H1 (cell line): Measurements from ENCODE around the gene MRGPRX4. TPM values are rescaled to one million over a fixed set of nuclear protein-coding genes. Genes with fewer than 3 reads are reported as not detected.
"Not testable (repeated sequence)": the region's sequence is repeated elsewhere in the genome, so short reads cannot be mapped to it uniquely, and the experiment has no call there.

Experiments
- CTCF ChIA-PET: fragments of 300-600 bp; sonication (Branson Sonifier 250); formaldehyde crosslinking; loops from one replicate; lab custom pipeline; 2021; ENCODE audit not compliant: partially characterized antibody; lab: Charles Lee
- POLR2A ChIA-PET: fragments of 300-600 bp; sonication (Branson Sonifier 250); formaldehyde crosslinking; loops from one replicate; lab custom pipeline; 2021; ENCODE audit warnings: inconsistent platforms; ENCODE audit not compliant: partially characterized antibody; lab: Charles Lee
- DNase-seq, 2 experiments: peaks; one replicate each; pipeline versions ENCODE4 v3.0.0 to v3.0.0-alpha.2; 2010 to 2022; ENCODE audit warnings: low spot score in 2 of 2, low read depth in 1 of 2, mixed read lengths in 1 of 2
- FAIRE-seq: peaks from 2 replicates; lab custom pipeline; 2011; peaks lifted over from hg19 to GRCh38; lab: Jason Lieb, UNC
- H2AFZ ChIP-seq: 2 replicates; pipeline ENCODE4 v1.8.1; 2012; ENCODE audit warnings: low read length, inconsistent platforms
- H2AK5ac ChIP-seq: 2 replicates; pipeline ENCODE4 v1.6.1; 2013; ENCODE audit warnings: low read depth, low read length
- H2BK120ac ChIP-seq: replicated peaks from 2 replicates; pipeline ENCODE3; 2013; ENCODE audit warnings: low read depth, low read length, inconsistent platforms
- H2BK12ac ChIP-seq: 2 replicates; pipeline ENCODE4 v1.6.1; 2013; ENCODE audit warnings: low read depth, low read length
- H2BK15ac ChIP-seq: 2 replicates; pipeline ENCODE4 v1.6.1; 2013; ENCODE audit warnings: low read length
- H2BK20ac ChIP-seq: 2 replicates; pipeline ENCODE4 v1.6.1; 2013; ENCODE audit warnings: low read length
- H2BK5ac ChIP-seq: 2 replicates; pipeline ENCODE4 v1.6.1; 2013; ENCODE audit warnings: low read depth, low read length
- H3K14ac ChIP-seq: 2 replicates; pipeline ENCODE4 v1.6.1; 2013; ENCODE audit warnings: inconsistent platforms; ENCODE audit not compliant: insufficient read length
- H3K18ac ChIP-seq: 2 replicates; pipeline ENCODE4 v1.6.1; 2013; ENCODE audit warnings: low read length; ENCODE audit errors: extremely low read depth
- H3K23ac ChIP-seq: 2 replicates; pipeline ENCODE4 v1.6.1; 2013; ENCODE audit warnings: inconsistent platforms; ENCODE audit not compliant: insufficient read length
- H3K23me2 ChIP-seq: 2 replicates; pipeline ENCODE4 v1.6.1; 2013; ENCODE audit warnings: low read depth, low read length
- H3K27ac ChIP-seq: 2 replicates; pipeline ENCODE4 v1.6.1; 2011; ENCODE audit warnings: low read depth, low read length, inconsistent platforms
- H3K27me3 ChIP-seq, 4 experiments: replicated peaks in 1 of 4; 1 replicate in 1 of 4; 2 replicates in 3 of 4; pipeline versions ENCODE4 v1.6.1 to v1.8.1; 2011 to 2013; ENCODE audit warnings: low read length in 3 of 4, mild to moderate bottlenecking in 3 of 4, inconsistent platforms in 2 of 4, mixed read lengths in 2 of 4, moderate library complexity in 1 of 4; ENCODE audit not compliant: control insufficient read depth in 3 of 4, insufficient read depth in 3 of 4; ENCODE audit errors: extremely low read depth in 1 of 4
- H3K36me3 ChIP-seq, 4 experiments: 2 replicates each; pipeline versions ENCODE4 v1.6.1 to v1.8.1; 2011 to 2013; ENCODE audit warnings: mild to moderate bottlenecking in 4 of 4, low read length in 3 of 4, moderate library complexity in 2 of 4, control low read depth in 1 of 4, inconsistent platforms in 1 of 4; ENCODE audit not compliant: insufficient read depth in 4 of 4, control insufficient read depth in 2 of 4
- H3K4ac ChIP-seq: replicated peaks from 2 replicates; pipeline ENCODE3; 2013; ENCODE audit warnings: low read length, low read depth, mixed read lengths, inconsistent platforms; ENCODE audit not compliant: insufficient read length
- H3K4me1 ChIP-seq, 4 experiments: replicated peaks in 1 of 4; 1 replicate in 1 of 4; 2 replicates in 3 of 4; pipeline versions ENCODE4 v1.6.1 to v1.8.1; 2011 to 2013; ENCODE audit warnings: low read length in 3 of 4, inconsistent platforms in 2 of 4, mixed read lengths in 1 of 4; ENCODE audit not compliant: insufficient read depth in 4 of 4, control insufficient read depth in 3 of 4
- H3K4me2 ChIP-seq, 2 experiments: 2 replicates each; pipeline versions ENCODE4 v1.6.1 to v1.8.1; 2011 to 2013; ENCODE audit warnings: low read depth in 2 of 2, low read length in 2 of 2, control low read depth in 1 of 2, inconsistent platforms in 1 of 2, mild to moderate bottlenecking in 1 of 2; ENCODE audit not compliant: insufficient read depth in 1 of 2
- H3K4me3 ChIP-seq, 4 experiments: fragments of 200-600, 300-600 bp in 1 of 4; sonication (generic), shearing (Covaris generic), sonication (Bioruptor Twin) in 1 of 4; 2 replicates each; pipeline versions ENCODE4 v1.5.1 to v1.8.1; 2011 to 2016; ENCODE audit warnings: low read length in 4 of 4, low read depth in 3 of 4, control low read depth in 2 of 4, inconsistent platforms in 2 of 4, mild to moderate bottlenecking in 2 of 4, mixed read lengths in 1 of 4, moderate library complexity in 1 of 4; ENCODE audit not compliant: insufficient read depth in 2 of 4; ENCODE audit errors: extremely low read depth in 1 of 4
- H3K56ac ChIP-seq: replicated peaks from 2 replicates; pipeline ENCODE3; 2013; ENCODE audit warnings: low read depth, mild to moderate bottlenecking, mixed read lengths, low read length, inconsistent platforms; ENCODE audit not compliant: insufficient read length
- H3K79me1 ChIP-seq: 2 replicates; pipeline ENCODE4 v1.6.1; 2013; ENCODE audit warnings: low read depth, low read length, control low read depth
- H3K79me2 ChIP-seq, 2 experiments: 2 replicates each; pipeline versions ENCODE4 v1.6.1 to v1.8.1; 2012 to 2013; ENCODE audit warnings: low read length in 2 of 2, mild to moderate bottlenecking in 2 of 2, inconsistent platforms in 1 of 2; ENCODE audit not compliant: insufficient read depth in 2 of 2, control insufficient read depth in 1 of 2
- H3K9ac ChIP-seq, 4 experiments: replicated peaks in 1 of 4; 1 replicate in 1 of 4; 2 replicates in 3 of 4; pipeline versions ENCODE4 v1.6.1 to v1.8.1; 2011 to 2013; ENCODE audit warnings: low read depth in 3 of 4, low read length in 3 of 4, control low read depth in 2 of 4, mild to moderate bottlenecking in 2 of 4, moderate library complexity in 2 of 4, inconsistent platforms in 1 of 4; ENCODE audit errors: extremely low read depth in 1 of 4
- H3K9me3 ChIP-seq, 2 experiments: 2 replicates each; pipeline versions ENCODE4 v1.6.1 to v1.8.1; 2012 to 2013; ENCODE audit warnings: mild to moderate bottlenecking in 2 of 2, moderate library complexity in 2 of 2, control low read depth in 1 of 2, inconsistent platforms in 1 of 2, low read depth in 1 of 2, low read length in 1 of 2, mixed read lengths in 1 of 2; ENCODE audit not compliant: insufficient read depth in 2 of 2
- H4K20me1 ChIP-seq, 2 experiments: replicated peaks in 1 of 2; 2 replicates each; pipeline versions ENCODE3 to v1.8.1; 2011 to 2013; ENCODE audit warnings: inconsistent platforms in 2 of 2, low read length in 2 of 2, mild to moderate bottlenecking in 1 of 2; ENCODE audit not compliant: insufficient read depth in 2 of 2, control insufficient read depth in 1 of 2
- H4K5ac ChIP-seq: 2 replicates; pipeline ENCODE4 v1.6.1; 2013; ENCODE audit warnings: low read length, low read depth, mixed read lengths, inconsistent platforms; ENCODE audit not compliant: insufficient read length
- H4K8ac ChIP-seq: 2 replicates; pipeline ENCODE4 v1.8.0; 2013; ENCODE audit warnings: mild to moderate bottlenecking, moderate library complexity, low read length, inconsistent platforms; ENCODE audit not compliant: insufficient read depth; ENCODE audit errors: extremely low read depth
- H4K91ac ChIP-seq: replicated peaks from 2 replicates; pipeline ENCODE3; 2013; ENCODE audit warnings: low read length, mixed read lengths, inconsistent platforms; ENCODE audit not compliant: insufficient read length
- JUN ChIP-seq: IDR thresholded peaks from 2 replicates; pipeline ENCODE4 v1.6.1; 2011; ENCODE audit warnings: low read depth, mild to moderate bottlenecking, improper control_type of control experiment, low read length
- KDM1A ChIP-seq: fragments of 200-600, 300-600 bp; sonication (generic); IDR thresholded peaks from 2 replicates; pipeline ENCODE4 v1.7.1; 2016; ENCODE audit warnings: mild to moderate bottlenecking, low read length, borderline replicate concordance
- SP2 ChIP-seq: IDR thresholded peaks from 2 replicates; pipeline ENCODE4 v1.6.1; 2012; ENCODE audit warnings: mild to moderate bottlenecking, low read length, inconsistent platforms
- TCF12 ChIP-seq: IDR thresholded peaks from 2 replicates; pipeline ENCODE4 v1.6.1; 2011; ENCODE audit warnings: low read depth, mild to moderate bottlenecking, low read length
- WGBS, 2 experiments: shearing (Covaris generic) in 1 of 2; methylation state at CpG; one replicate each; pipeline versions ENCODE4 v1.1.6 to v1.1.7; 2013 to 2015; ENCODE audit warnings: low lambda C conversion rate in 2 of 2, mixed read lengths in 2 of 2, inconsistent platforms in 1 of 2, low coverage in 1 of 2, missing lambda C conversion rate in 1 of 2; ENCODE audit not compliant: insufficient replicate concordance in 2 of 2, insufficient coverage in 1 of 2, insufficient read length in 1 of 2; ENCODE audit errors: extremely low coverage in 1 of 2, missing lambda C conversion rate in 1 of 2; 5-methylcytosine and 5-hydroxymethylcytosine counted together
- polyA plus RNA-seq, 7 experiments: library from polyadenylated mRNA; depleted of rRNA in 3 of 7; stranded (reverse) in 5 of 7; unstranded in 2 of 7; fragments of >200 nt in 5 of 7; fragments of 200-250 nt in 2 of 7; gene quantifications; 1 replicate in 5 of 7; 2 replicates in 1 of 7; 4 replicates in 1 of 7; pipeline versions ENCODE4 v1.2.1 to v1.2.3, GENCODE V29; 2011 to 2013; ENCODE audit warnings: missing spikeins in 2 of 7, mixed read lengths in 2 of 7
- total RNA-seq: library from RNA; stranded (reverse); fragmentation: NEBNext Ultra II Directional; extraction: Animal tissue kit (Norgen Biotek cat#: 25700); gene quantifications from 2 replicates; pipeline ENCODE4 v1.2.1, GENCODE V29; 2021
- TF ChIP-seq, protein P1 (sequence below): IDR thresholded peaks from 2 replicates; pipeline ENCODE4 v1.6.1; 2012; ENCODE audit warnings: low read length, inconsistent platforms

Gene MRGPRX4
- total and polyA plus RNA-seq, 2 of the 8 experiments (the other 6 are each of a cell fraction or from before 2014, with no cell fraction given): not detected

- TF ChIP-seq, protein P1, sequence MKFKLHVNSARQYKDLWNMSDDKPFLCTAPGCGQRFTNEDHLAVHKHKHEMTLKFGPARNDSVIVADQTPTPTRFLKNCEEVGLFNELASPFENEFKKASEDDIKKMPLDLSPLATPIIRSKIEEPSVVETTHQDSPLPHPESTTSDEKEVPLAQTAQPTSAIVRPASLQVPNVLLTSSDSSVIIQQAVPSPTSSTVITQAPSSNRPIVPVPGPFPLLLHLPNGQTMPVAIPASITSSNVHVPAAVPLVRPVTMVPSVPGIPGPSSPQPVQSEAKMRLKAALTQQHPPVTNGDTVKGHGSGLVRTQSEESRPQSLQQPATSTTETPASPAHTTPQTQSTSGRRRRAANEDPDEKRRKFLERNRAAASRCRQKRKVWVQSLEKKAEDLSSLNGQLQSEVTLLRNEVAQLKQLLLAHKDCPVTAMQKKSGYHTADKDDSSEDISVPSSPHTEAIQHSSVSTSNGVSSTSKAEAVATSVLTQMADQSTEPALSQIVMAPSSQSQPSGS: no peak
- TF ChIP-seq TCF12: no peak
- no peak for TF ChIP-seq SP2
- TF ChIP-seq KDM1A: no peak
- TF ChIP-seq JUN: no peak
Observed at GRCh38 chr11:18196532-18196931, 23.9 kb downstream of the MRGPRX4 start (continued).

DNA sequence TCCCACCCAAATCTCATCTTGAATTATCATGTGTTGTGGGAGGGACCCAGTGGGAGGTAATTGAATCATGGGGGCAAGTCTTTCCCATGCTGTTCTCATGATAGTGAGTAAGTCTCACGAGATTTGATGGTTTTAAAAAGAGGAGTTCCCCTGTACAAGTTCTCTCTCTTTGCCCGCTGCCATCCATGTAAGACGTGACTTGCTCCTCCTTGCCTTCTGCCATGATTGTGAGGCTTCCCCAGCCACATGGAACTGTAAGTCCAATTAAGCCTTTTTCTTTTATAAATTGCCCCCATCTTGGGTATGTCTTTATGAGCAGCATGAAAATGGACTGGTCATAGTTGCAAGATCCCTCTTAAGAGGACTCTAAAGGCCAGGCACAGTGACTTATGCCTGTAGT, 25.1 kb downstream of the MRGPRX4 start:
- H3K23ac ChIP-seq, H3K18ac ChIP-seq, H3K79me1 ChIP-seq, H3K4me3 ChIP-seq, H2BK120ac ChIP-seq, H2AK5ac ChIP-seq, CTCF ChIA-PET, H3K36me3 ChIP-seq, H3K4me1 ChIP-seq, H3K9me3 ChIP-seq, H3K14ac ChIP-seq, H3K23me2 ChIP-seq, H2BK20ac ChIP-seq, DNase-seq, H3K56ac ChIP-seq, H4K91ac ChIP-seq, H2BK12ac ChIP-seq, H2BK15ac ChIP-seq, H3K4me2 ChIP-seq, H4K5ac ChIP-seq, H3K4ac ChIP-seq, H4K20me1 ChIP-seq, H3K27ac ChIP-seq, H3K9ac ChIP-seq, H3K79me2 ChIP-seq, H2BK5ac ChIP-seq, H4K8ac ChIP-seq, POLR2A ChIA-PET, FAIRE-seq, H2AFZ ChIP-seq, H3K27me3 ChIP-seq: not testable (repeated sequence)
- WGBS, 2 experiments: 83% methylated on average over 1 of the region's 3 CpGs; no CpG with 5 or more reads in 1 of the 2 experiments
